NOMO-1 (cell line): Measurements from ENCODE around the gene KAZN.

Experiments
- DNase-seq, 2 experiments: peaks; one replicate each; lab custom pipeline; 2025; ENCODE audit not compliant: unreplicated experiment in 2 of 2; lab: John Stamatoyannopoulos, UW

The KAZN gene

DNA sequence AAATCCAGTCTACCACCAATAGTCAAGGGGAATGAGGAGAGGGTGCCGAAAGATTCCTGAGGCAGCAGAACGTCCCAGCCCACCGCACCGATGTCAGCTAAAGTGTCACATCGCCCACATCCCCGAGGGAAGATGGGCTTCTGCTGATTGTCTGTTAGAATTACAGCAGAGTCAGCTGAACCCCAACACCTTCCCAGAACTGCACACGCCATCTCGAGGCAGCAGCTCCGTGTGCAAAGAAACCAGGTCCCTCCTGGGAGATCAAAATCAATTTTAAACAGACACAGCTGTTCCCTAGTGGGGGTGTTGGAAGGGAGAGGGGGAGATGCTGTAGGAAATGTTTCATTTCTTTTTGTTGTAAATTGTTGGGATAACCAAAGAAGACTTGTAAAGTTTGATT, 12.8 kb upstream of the KAZN start:
- DNase-seq, result no peak

DNA sequence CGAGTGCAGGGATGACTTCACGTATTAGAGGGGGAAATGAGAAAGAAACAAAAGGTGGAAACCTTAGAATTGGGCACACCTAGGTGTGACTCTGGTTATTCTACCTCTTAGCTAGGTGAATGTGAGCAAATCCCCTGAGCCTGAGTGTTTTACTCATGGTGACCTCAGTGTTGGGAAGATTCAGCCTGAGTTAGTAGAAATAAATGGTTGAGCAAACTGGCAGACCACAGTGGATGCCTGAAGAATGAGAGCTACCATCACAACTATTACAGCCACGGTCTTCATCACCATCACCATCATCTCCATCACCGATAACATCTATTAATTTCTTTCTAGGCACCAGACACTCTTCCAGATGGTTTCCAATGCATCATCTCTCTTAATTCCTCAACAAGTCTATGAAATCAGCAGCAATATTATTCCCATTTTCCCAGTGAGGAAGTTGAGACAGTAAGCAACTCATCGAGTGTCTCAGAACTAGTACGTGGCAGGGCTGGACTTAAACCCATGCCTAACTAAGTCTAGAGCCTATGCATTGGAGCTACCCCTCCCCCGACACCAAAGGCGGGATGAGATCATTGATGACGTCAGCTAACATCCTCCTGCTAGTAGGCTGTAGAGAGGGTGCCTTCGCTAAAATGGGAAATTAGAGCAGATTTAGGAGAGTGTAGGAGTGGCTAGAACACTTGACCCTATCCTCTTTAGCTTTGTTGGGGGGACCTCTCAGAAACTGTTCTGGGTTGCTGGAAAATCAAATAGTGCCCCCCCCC, 7.9 kb upstream of the KAZN start:
- DNase-seq, result no peak

DNA sequence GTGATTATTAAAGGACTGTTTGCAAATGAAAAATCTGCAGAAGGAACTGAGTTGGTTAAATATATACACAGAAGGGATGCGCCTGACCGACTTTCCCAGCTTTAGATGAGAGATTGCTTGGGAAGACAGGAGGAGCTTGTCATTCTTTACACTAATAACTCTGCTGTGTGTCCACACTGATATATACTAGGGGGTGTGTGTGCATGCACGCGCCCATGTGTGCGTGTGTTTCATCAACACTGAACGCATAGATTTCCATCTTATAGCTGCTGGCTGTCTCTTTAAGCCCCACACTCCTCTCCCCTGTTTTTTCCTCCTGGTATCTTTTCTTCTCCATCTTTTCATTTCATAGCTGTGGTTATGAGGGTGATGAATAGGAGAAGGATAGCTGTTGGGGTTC, 6.9 kb upstream of the KAZN start:
- DNase-seq, result no peak

DNA sequence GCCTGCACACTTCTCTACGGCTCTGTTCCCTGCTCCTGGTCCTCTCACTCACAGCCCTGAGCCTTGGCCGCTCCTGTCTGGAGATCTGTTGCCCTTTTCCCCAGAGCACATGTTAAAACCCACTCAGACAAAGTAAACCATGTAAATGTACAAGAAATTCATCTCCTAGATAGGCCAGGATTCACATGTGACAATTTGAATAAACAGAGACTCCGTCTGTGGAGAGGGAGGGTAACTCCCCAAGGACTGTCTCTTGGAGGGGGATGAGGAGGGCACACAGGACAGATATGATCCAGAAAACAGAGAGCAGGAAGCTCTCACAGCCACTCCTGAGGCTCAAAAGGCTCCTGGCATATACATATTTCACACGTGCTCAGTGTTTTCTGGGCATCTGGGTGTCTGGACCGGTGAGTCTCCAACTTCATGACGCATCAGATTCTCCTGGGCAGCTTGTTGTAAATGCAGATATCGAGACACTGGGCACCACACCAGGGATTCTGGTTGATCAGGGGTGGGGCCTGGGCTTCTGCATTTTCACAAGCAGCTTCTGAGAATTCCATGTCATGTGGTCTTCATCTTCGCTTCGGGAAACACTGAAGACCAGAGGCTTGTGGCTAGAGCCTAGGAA, 6.4 kb upstream of the KAZN start:
- no peak for DNase-seq

DNA sequence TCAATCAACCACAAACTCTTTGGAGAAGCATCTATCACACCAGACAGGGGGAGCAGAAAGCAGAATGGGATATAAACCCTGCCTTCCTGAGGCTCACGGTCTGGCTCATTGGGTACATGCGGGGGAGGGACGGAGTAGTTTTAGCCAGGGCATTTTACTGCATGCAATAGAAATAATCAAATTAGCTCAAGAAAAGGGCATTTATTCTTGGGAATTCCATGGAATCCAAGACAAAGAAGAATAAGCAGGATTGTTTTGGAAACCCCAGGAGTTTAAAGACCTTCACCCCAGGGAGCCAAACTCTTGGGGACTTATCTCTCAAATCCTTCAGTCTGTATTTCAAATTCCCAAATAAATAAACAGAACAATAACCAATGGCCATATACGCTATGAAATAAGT, 5.2 kb upstream of the KAZN start:
- no peak for DNase-seq

DNA sequence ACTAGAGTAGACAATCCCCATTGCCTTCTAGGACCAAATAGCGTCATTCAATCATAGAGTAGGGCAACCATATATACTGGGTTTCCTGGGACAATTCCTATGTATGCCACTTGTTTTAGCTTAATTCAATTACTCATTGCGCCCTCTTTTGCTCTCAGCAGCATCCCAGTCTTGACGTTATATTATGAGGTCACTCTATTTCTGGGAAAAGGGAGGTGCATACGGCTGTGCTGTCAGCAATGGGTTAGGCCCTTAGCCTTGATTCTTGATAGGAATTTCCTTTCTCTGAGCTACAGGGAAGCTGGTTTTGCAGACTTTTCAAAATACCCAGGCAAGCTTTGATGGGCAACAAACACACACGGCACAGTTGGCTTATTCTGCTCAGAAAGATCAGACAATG, 4.4 kb upstream of the KAZN start:
- DNase-seq, result no peak

DNA sequence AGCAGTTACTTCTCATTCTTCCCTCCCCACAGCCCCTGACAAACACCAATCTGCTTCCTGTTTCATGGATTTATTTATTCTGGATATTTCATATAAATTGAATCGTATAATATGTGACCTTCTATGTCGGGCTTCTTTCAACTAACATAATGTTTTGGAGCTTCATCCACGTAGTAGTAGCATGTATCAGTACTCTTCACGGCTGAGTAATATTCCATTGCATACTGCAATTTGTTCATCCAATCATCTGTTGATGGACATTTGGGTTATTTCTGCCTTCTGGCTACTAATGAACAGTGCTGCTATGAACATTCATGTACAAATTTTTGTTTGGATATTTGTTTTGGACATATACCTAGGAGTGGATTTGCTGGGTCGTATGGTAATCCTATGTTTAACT, 1.9 kb upstream of the KAZN start:
- no peak for DNase-seq

DNA sequence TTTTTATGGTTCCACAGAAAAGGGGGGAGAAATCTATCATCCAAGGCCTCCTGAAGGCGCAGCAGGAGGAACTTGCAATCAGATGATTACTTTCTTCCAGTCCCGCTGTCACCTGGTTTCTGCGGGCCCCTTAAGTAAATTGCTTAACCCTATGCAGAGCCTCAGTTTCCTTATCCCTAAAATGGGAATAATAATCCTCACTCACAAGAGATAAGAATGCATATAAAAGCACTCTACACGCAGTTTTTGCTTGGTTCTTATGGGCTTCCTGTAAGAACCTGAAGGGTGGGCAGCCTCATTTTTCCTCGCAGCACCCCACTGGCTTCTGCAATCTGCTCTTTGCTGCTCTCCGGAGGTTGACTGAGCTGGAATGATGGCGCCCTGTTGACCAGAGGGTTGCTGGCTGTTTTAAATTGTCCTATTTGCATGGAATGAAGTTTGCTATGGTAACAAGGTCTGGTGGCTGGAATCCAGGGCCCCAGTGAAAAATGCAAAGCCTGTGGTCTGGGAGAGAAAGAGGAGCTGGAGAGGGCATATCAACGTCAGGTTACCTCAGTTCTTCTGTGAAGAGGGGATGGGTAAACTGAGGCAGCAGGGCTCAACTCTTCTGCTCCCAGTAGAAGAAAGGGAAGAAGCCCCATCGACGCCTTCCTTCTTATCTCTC, 1.0 kb upstream of the KAZN start:
- DNase-seq, result no peak

DNA sequence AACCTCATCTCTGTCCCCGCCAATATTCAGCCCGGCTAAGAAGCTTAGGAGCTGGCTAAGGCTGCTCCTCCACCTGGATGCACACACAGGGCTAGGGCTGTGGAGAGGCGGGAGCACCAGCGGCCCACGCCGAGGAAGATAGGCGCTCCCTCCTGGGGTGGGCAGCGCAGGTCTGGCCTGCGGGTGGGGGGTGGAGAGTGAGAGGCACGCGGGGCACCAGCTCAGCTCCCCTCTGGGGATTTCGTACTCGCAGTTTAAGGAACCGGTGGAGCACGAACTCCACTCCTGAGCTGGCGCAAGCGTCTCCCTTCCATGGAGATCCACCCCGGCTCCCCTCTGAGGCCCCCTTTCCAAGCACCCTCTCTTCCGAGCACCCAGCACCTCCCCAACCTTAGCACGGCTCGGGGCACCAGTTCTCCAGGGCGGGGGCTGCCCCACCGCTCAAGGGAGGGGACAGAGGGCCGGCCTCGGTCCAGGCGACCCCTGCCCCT, 433 bp upstream of the KAZN start:
- no peak for DNase-seq

DNA sequence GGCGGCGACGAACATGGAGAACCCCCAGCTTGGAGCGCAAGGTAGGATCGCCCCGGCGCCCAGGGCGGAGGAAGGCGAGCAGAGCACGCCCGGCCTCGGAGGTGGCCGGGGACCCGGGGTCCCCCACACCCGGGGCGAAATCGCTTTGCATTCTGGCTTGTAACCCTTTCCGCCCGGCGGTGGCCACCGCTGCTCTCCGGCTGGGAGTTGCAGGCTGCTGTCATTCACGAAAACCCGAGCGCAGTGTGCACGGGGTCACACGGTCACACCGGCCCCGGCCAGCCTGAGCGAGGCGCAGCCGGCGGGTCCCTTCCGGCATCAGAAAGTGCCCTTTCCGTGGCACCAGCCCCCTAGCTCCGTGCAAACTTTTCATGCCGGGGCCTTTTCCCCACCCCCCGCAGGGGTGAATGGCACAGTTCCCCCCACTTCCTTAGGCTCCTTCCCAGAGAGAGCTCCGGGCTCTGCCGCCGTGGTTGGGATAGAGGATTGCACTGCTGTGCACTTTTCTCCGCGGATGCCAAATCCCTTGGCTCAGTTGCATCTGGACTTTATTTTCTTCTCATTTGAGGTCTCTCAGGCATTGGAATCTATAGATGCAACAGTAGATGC, 802 bp downstream of the KAZN start:
- no peak for DNase-seq

DNA sequence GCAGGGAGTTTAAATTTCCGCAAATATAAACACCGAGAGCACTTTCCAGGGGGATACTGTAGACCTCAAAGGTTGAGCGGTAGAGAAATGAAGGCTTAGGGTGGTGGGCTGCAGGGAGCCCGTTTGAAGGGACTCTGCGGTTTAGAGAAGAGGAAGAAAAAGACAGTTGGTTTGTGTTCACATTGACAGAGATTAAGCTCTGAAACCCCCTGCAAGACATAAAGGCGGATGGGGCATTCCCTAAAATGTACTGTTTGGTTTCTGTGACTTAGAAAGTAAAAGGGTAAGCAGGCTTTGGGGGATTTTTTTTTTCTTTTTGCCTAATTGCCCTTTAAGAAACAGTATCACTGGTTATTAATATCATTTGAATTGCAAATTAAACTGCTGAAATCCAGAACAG, 1.3 kb downstream of the KAZN start:
- DNase-seq, result no peak

DNA sequence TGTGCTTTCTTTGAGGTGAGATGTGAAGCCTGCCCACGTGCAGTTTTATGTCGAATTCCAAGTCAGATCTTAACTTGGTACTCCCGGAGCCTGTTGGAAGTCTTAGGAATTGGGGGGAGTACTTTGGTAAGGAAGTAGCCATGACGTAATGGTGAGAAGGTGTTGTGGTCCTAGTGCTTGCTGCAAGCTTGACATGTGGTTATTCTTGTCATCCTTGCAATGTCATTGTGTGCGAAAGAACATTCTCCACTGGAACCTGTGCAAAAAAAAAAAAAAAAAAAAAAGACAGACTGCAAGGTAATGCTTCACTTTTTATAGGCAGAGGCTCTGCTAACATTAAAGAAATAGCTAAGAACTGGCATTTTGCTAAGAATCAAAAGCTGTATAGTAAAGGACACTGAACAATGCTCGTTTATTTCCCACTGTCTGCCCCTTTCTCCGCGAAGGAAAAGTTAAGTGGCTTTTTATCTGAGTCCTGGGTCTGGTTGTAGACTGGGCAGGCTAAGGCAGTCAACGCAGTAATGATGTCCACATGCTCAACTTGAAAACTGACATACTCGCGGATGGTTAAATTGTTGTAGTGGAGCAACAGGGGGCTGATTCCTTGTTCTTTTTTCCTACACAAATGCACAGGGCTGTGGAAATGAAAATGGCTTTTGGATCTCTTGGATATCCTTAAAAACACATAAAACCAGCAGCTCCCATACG, 2.1 kb downstream of the KAZN start:
- no peak for DNase-seq

DNA sequence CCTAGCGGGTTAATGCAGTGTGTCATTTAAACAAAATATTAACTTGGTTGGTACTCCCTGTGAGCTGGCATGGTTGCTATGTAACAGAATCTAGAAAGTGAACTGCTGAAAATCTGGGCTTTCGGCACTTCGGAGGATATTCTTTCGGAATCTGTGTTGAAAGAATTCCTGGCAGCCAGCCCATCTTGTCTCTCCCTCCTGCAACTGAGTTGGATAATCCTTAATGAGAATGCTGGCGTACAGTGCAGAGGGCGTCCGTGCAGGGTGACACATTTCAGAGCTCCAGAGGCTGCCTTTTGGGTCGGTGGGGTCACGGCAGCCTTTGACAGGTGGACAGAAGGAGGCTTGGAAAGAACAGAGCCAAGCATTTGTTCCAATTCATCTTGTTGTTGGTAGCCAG, 3.7 kb downstream of the KAZN start:
- no peak for DNase-seq

DNA sequence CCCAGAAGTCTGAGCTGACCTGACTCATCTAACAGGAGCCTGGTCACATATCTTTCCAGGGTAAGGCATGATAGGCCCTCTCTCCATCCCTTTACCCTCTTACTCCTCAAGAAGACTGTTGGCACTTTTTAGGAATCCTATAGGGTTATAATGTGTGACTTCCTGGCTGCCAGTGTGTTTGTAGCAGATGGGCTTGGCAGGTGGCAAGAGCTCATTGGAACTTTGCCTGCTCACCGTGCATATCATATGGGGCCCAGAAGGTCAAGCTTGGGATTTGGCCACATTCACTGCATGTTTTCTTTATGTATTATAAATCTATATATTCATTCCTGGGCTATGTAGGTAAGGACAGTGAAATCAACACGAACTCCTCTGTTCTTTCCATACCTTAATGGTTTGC, 5.2 kb downstream of the KAZN start:
- DNase-seq, result no peak

DNA sequence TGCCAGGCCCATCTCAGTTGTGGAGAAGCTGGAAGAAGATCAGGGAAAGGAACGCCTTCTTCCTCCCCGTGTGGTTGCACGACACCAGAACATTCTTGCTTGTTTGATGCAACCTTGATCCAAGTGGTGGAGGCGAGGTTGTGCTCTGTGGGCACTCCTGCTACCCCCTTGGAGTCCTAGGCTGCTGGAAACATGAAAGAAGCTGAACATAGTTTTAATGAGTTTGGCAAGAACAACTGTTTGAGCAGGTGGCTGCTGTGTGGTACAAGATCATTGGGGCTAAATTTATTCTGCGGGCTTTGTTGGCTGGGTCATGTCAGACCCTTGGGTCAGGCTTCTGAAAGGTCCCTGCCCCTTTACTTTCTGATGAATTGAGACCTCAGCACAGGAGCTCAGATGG, 5.9 kb downstream of the KAZN start:
- DNase-seq, result no peak

DNA sequence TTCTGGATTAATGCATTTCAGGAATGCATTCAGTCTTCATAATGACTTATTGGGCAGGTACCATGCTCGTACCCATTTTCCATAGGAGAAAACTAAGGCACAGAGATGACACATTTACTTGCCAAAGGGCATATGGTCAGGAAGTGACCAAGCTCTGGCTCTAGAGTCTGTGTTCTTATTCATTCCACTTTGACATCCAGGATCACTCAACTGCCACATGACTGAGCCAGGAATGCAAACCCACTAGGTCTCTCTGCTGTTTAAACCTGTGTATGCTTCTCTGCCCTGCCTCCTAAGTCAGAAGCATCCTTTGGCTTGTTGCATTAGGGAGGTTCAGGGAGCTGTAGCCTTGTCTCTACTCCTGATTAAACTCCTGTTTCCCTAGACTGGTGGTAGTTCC, 7.5 kb downstream of the KAZN start:
- DNase-seq, result no peak

DNA sequence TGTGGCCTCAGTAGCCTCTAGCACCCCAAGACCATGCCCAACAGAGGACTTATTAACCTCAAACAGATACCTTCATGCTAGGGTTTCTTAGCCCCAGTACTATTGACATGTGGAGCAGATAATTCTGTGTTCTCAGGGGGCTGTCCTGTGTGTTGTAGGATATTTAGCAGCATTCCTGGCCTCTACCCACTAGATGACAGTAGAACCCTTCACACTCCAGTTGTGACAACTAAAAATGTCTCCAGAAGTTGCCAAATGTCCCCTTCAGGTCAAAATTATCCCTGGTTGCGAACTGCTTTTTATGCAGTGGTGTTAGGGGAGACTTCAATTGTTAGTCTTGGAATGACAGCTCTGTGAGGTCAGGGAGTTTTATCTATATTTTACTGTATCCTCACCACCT, 8.1 kb downstream of the KAZN start:
- DNase-seq, result no peak

DNA sequence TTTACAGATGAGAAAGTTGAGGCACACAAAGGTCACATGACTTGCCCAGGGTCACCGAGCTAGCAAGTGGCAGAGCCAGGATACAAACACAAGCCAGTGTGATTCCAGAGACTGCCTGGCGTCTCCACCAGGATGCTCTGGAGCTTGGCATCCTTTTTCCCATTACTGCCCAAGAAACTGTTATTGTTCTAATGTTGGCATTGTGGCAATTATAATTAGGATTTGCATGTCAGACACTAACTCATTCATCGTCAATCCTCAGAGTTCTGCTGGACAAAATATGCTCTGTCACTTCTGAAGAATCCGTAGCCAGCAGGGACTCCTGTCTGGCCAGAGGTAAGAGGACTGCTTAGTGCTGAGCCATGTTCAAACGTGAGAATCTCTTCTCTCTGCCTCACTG, 8.8 kb downstream of the KAZN start:
- DNase-seq, result no peak

DNA sequence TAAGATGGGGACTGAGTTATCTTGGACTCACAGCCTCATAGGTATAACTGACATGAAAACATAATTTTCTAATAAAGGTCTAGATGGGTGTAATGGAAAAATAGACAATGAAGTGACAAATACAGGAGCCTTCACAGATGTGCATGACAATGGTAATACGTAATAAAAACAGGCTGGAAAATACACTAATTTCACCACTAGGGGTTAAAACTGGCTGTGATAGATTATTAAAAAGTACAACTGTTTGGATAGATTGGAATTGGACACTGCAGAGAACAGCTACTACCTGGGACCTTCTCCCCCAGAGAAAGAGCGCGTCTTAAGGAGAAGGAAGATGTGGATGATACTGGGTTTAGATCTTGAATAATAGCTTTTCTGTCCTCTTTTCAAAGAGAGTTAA, 9.8 kb downstream of the KAZN start:
- DNase-seq, result no peak

DNA sequence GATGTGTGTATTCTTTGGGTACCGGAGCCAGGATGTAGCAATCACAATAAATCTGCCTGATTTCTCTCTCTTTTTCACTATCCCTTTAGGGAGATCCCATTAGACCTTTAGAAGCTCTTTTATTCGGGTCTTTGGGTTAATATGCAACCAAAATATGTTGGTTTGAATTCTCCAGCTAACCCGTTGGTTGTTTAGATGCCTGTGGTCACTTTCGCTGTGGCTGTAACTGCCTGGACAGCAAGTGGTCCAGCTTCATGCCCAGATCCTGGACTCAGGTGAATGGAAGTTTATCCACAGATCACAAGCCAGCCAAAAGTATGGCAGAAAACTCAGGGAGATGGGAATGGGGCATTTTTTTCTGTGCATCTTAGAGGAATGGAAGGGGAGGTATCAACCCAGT, 12.3 kb downstream of the KAZN start:
- DNase-seq, result no peak

DNA sequence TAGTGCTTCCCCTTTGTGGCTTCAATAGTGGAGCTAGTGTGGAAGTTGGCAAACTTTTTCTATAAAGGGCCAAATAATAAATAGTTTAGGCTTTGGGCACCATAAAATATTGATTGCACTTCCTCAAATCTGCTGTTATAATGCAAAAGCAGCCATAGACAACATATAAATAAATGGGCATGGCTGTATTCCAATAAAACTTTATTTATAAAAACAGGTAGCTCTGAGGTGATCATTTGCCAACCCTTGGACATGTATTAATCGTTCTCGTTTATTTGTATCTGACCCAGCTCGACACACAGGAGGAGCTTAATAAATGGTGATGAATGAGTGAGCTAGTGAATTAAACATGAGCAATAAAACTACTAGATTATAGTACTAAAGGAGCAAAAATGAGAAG, 13.3 kb downstream of the KAZN start:
- DNase-seq, result peak in 1 of 2 experiments; percentile 16
